ENCODE results near the gene CDK15. TPM values are rescaled to one million over a fixed set of nuclear protein-coding genes. Genes with fewer than 3 reads are reported as not detected.
A peak's percentile ranks its signal among the peaks of the same experiment; 100 is the strongest.
"Not testable (repeated sequence)": the region's sequence is repeated elsewhere in the genome, so short reads cannot be mapped to it uniquely, and the experiment has no call there.

The CDK15 gene
- polyA plus RNA-seq (2013, experiment 1 of 2): 0.04 TPM
- 0.07 TPM for polyA plus RNA-seq (2013, experiment 2 of 2)

DNA sequence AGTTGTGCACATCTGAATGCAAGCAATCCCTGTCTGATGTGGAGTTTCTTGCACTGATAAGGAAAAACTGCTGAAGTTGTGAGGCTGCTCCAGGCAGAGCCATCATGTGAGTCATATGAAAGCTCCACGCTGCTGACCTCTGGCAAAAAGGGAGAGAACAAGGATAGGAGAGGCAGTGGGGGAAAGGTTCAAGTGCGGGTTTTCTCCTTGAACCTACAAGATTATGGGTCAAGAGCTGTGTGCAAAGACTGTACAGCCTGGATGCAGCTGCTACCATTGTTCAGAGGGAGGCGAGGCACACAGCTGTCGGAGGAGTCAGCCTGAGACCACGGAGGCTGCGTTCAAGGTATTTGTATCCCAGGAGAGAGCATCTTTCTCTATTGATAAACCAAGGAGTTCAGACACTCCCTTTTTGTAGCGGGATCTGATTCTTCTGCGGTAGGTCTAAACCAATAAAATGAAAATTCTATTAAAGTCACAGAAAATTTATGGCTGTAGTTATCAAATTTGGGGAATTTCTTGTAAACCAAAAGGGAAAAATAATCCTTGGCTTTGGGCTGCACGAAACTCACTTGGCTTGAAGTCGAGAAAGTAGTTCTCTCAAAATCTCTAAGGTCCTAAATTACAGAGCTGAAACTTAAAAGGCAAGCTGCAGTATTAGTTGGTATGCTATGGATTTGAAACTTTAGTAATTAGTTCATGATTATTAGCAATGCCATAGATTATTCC is at the start of gene CDK15:
Gene CDK15, plus strand, starts transcription at position 96 of the 729 bp plus-strand sequence. Its CDS starts 128 bp downstream, at position 224.
- no peak within 1 kb of the TSS for H3K27ac ChIP-seq (ENCODE audit: low read depth, low read length)
- no peak within 1 kb of the TSS for H3K56ac ChIP-seq (ENCODE audit: low read length)
- no peak within 1 kb of the TSS for H3K4me3 ChIP-seq (ENCODE audit: low read length)
- no peak within 1 kb of the TSS for H3K23ac ChIP-seq (ENCODE audit: low read length)
- H2BK5ac ChIP-seq (ENCODE audit: low read length): no peak within 1 kb of the TSS
- H3K4ac ChIP-seq (ENCODE audit: low read depth, low read length): no peak within 1 kb of the TSS
- no peak within 1 kb of the TSS for H2BK15ac ChIP-seq (replicated peaks; ENCODE audit: low read depth)
- H3K79me2 ChIP-seq (ENCODE audit: control insufficient read depth, insufficient read depth, low read length): no peaks in the 10 kb centered on the region
- H3K4me2 ChIP-seq (ENCODE audit: low read length): no peak within 1 kb of the TSS
- no CpG with 5 or more reads among the region's 10 CpGs for WGBS (ENCODE audit: extremely low coverage, insufficient coverage, low lambda C conversion rate)
- peak; percentile 16 for DNase-seq
- H3K4me1 ChIP-seq (ENCODE audit: control insufficient read depth, low read depth, low read length): peaks cover 2% of the 10 kb centered on the region
- H2BK120ac ChIP-seq (ENCODE audit: low read depth, low read length): no peak within 1 kb of the TSS
- H3K27me3 ChIP-seq (ENCODE audit: insufficient read depth, low read length, poor library complexity): no peaks in the 10 kb centered on the region
- H4K8ac ChIP-seq (ENCODE audit: low read depth, low read length): no peak within 1 kb of the TSS
- peak within 1 kb of the TSS; percentile 31 for H3K18ac ChIP-seq (ENCODE audit: low read length)
- no peaks in the 10 kb centered on the region for H3K79me1 ChIP-seq (ENCODE audit: low read length)
- H4K5ac ChIP-seq (ENCODE audit: low read length): no peak within 1 kb of the TSS
- no peak within 1 kb of the TSS for H2AK5ac ChIP-seq (ENCODE audit: low read length)
- H3K36me3 ChIP-seq (ENCODE audit: control insufficient read depth, insufficient read depth, low read length): no peaks in the 10 kb centered on the region
- no peak within 1 kb of the TSS for H3K9ac ChIP-seq (ENCODE audit: low read length)

DNA sequence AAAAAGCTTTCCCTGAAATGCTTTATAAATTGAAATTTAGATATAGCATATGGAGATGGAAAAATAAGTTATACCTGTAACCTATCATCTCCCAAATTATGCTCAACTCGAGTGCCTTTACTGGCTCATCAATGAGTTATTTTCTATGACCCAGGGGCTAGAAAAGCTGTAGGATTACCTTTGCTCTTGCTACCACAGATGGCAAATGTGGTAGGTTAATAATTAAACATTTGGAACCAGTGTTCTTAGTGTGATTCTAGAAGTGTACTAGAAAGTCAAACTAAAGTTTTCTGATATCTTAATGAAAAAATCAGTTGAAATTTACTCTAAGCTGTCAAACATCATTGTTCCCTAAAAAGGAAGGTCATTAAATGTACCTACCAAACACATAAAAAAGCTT is 48.1 kb upstream of the CDK15 start:
- Histone ChIP-seq H3K36me3 (ENCODE audit: control insufficient read depth, insufficient read depth, low read length) (peaks cover 6% of the 10 kb centered on the region), H2BK120ac (ENCODE audit: low read depth, low read length) (no peak overlapping the region), H2AK5ac (ENCODE audit: low read length) (no peak overlapping the region), H3K23ac (ENCODE audit: low read length) (no peak overlapping the region), H3K4me3 (ENCODE audit: low read length) (no peak overlapping the region), H3K27me3 (ENCODE audit: insufficient read depth, low read length, poor library complexity) (no peaks in the 10 kb centered on the region), H3K4me2 (ENCODE audit: low read length) (no peak overlapping the region), H3K9ac (ENCODE audit: low read length) (no peak overlapping the region), H3K79me2 (ENCODE audit: control insufficient read depth, insufficient read depth, low read length) (no peaks in the 10 kb centered on the region), H3K56ac (ENCODE audit: low read length) (no peak overlapping the region), H4K5ac (ENCODE audit: low read length) (no peak overlapping the region), H2BK5ac (ENCODE audit: low read length) (no peak overlapping the region), H3K18ac (ENCODE audit: low read length) (no peak overlapping the region), H3K4ac (ENCODE audit: low read depth, low read length) (no peak overlapping the region), H3K79me1 (ENCODE audit: low read length) (no peaks in the 10 kb centered on the region), H4K8ac (ENCODE audit: low read depth, low read length) (no peak overlapping the region), H3K27ac (ENCODE audit: low read depth, low read length) (no peak overlapping the region), H2BK15ac (replicated peaks; ENCODE audit: low read depth) (no peak overlapping the region), H3K4me1 (ENCODE audit: control insufficient read depth, low read depth, low read length) (no peaks in the 10 kb centered on the region)
- no peak for DNase-seq
- no CpG with 5 or more reads among the region's 1 CpG for WGBS (ENCODE audit: extremely low coverage, insufficient coverage, low lambda C conversion rate)

DNA sequence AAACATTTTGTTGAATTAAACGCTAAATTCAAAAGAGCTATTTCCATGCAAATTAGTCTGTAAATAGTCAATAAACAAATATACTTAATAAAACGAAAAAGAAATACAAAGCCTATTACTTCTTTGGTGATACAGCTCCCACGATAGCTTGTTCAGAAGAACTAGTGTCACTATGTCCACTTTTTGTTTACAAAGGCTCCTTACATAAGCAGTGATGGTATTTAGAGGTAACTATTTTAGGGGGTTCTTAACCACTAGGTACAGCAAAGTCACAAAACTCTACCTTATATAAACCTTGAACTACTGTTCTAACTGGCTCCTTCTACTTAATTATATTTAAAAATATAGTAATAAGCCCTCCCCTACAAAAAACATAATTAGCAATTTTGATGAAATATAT is 47.5 kb upstream of the CDK15 start:
- Histone ChIP-seq H2BK15ac (replicated peaks; ENCODE audit: low read depth) (no peak overlapping the region), H3K56ac (ENCODE audit: low read length) (no peak overlapping the region), H2BK5ac (ENCODE audit: low read length) (no peak overlapping the region), H2BK120ac (ENCODE audit: low read depth, low read length) (no peak overlapping the region), H3K36me3 (ENCODE audit: control insufficient read depth, insufficient read depth, low read length) (peaks cover 6% of the 10 kb centered on the region), H4K8ac (ENCODE audit: low read depth, low read length) (no peak overlapping the region), H3K4me2 (ENCODE audit: low read length) (no peak overlapping the region), H3K4me3 (ENCODE audit: low read length) (no peak overlapping the region), H3K27me3 (ENCODE audit: insufficient read depth, low read length, poor library complexity) (no peaks in the 10 kb centered on the region), H2AK5ac (ENCODE audit: low read length) (no peak overlapping the region), H3K23ac (ENCODE audit: low read length) (no peak overlapping the region), H3K79me1 (ENCODE audit: low read length) (no peaks in the 10 kb centered on the region), H3K9ac (ENCODE audit: low read length) (no peak overlapping the region), H3K27ac (ENCODE audit: low read depth, low read length) (no peak overlapping the region), H4K5ac (ENCODE audit: low read length) (no peak overlapping the region), H3K18ac (ENCODE audit: low read length) (no peak overlapping the region), H3K4me1 (ENCODE audit: control insufficient read depth, low read depth, low read length) (no peaks in the 10 kb centered on the region), H3K79me2 (ENCODE audit: control insufficient read depth, insufficient read depth, low read length) (no peaks in the 10 kb centered on the region), H3K4ac (ENCODE audit: low read depth, low read length) (no peak overlapping the region)
- no CpG with 5 or more reads among the region's 3 CpGs for WGBS (ENCODE audit: extremely low coverage, insufficient coverage, low lambda C conversion rate)
- DNase-seq: no peak

DNA sequence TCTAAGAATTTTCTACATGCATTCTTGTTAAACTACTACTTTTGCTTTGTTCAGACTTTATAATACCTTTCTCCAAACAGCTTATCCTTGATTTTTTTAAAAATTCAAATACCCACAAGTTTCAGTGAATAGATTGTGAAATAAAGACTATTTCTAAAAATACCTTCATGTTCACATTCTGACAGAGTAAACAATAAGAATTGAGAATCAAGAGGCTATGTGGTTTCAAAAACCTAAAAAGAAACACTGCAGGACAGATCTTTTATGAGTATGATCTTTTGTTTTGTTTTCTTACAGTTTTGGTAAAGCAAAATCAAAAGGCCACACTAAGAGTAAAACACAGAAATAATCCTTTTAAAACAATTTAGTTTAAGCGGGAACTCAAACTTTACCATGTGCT is 46.8 kb upstream of the CDK15 start:
- H3K4ac ChIP-seq (ENCODE audit: low read depth, low read length): no peak overlapping the region
- H3K9ac ChIP-seq (ENCODE audit: low read length): no peak overlapping the region
- H3K56ac ChIP-seq (ENCODE audit: low read length): no peak overlapping the region
- WGBS (ENCODE audit: extremely low coverage, insufficient coverage, low lambda C conversion rate): no CpG with 5 or more reads among the region's 1 CpG
- H2AK5ac ChIP-seq (ENCODE audit: low read length): no peak overlapping the region
- no peaks in the 10 kb centered on the region for H3K4me1 ChIP-seq (ENCODE audit: control insufficient read depth, low read depth, low read length)
- no peak overlapping the region for H4K8ac ChIP-seq (ENCODE audit: low read depth, low read length)
- no peak overlapping the region for H3K18ac ChIP-seq (ENCODE audit: low read length)
- H3K27ac ChIP-seq (ENCODE audit: low read depth, low read length): no peak overlapping the region
- no peaks in the 10 kb centered on the region for H3K27me3 ChIP-seq (ENCODE audit: insufficient read depth, low read length, poor library complexity)
- no peaks in the 10 kb centered on the region for H3K79me1 ChIP-seq (ENCODE audit: low read length)
- peaks cover 6% of the 10 kb centered on the region for H3K36me3 ChIP-seq (ENCODE audit: control insufficient read depth, insufficient read depth, low read length)
- no peak overlapping the region for H2BK120ac ChIP-seq (ENCODE audit: low read depth, low read length)
- H2BK15ac ChIP-seq (replicated peaks; ENCODE audit: low read depth): no peak overlapping the region
- no peak overlapping the region for H3K23ac ChIP-seq (ENCODE audit: low read length)
- H3K4me3 ChIP-seq (ENCODE audit: low read length): no peak overlapping the region
- H3K79me2 ChIP-seq (ENCODE audit: control insufficient read depth, insufficient read depth, low read length): no peaks in the 10 kb centered on the region
- no peak overlapping the region for H3K4me2 ChIP-seq (ENCODE audit: low read length)
- H4K5ac ChIP-seq (ENCODE audit: low read length): no peak overlapping the region
- DNase-seq: no peak
- no peak overlapping the region for H2BK5ac ChIP-seq (ENCODE audit: low read length)

DNA sequence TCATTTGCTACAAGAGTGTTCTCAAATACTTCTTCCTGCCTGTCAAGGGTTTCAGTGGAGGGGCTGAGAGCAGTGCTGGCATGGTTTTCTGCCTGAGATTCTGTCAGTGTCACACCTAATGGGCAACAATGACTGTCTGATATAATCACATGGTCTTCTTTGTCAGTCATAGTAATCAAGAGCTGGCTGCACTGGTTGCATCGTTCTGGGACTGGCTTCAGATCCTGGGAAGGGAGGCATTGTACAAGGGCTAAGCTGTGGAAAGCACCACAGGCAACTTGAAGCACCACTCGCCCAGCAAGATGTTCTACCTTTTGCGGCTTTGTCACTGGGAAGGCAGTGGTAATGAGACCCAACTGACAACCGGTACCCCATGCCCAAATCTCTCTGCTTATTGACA is 45.2 kb upstream of the CDK15 start:
- no peak overlapping the region for H3K18ac ChIP-seq (ENCODE audit: low read length)
- H3K23ac ChIP-seq (ENCODE audit: low read length): no peak overlapping the region
- no peaks in the 10 kb centered on the region for H3K4me1 ChIP-seq (ENCODE audit: control insufficient read depth, low read depth, low read length)
- H2BK5ac ChIP-seq (ENCODE audit: low read length): no peak overlapping the region
- peaks cover 6% of the 10 kb centered on the region for H3K36me3 ChIP-seq (ENCODE audit: control insufficient read depth, insufficient read depth, low read length)
- no CpG with 5 or more reads among the region's 4 CpGs for WGBS (ENCODE audit: extremely low coverage, insufficient coverage, low lambda C conversion rate)
- DNase-seq: no peak
- H3K4ac ChIP-seq (ENCODE audit: low read depth, low read length): no peak overlapping the region
- H3K79me2 ChIP-seq (ENCODE audit: control insufficient read depth, insufficient read depth, low read length): no peaks in the 10 kb centered on the region
- no peak overlapping the region for H3K4me2 ChIP-seq (ENCODE audit: low read length)
- H3K27ac ChIP-seq (ENCODE audit: low read depth, low read length): no peak overlapping the region
- H2BK15ac ChIP-seq (replicated peaks; ENCODE audit: low read depth): no peak overlapping the region
- H3K4me3 ChIP-seq (ENCODE audit: low read length): no peak overlapping the region
- H4K8ac ChIP-seq (ENCODE audit: low read depth, low read length): no peak overlapping the region
- H3K9ac ChIP-seq (ENCODE audit: low read length): no peak overlapping the region
- no peaks in the 10 kb centered on the region for H3K79me1 ChIP-seq (ENCODE audit: low read length)
- H3K56ac ChIP-seq (ENCODE audit: low read length): no peak overlapping the region
- H4K5ac ChIP-seq (ENCODE audit: low read length): no peak overlapping the region
- no peak overlapping the region for H2AK5ac ChIP-seq (ENCODE audit: low read length)
- no peak overlapping the region for H2BK120ac ChIP-seq (ENCODE audit: low read depth, low read length)
- H3K27me3 ChIP-seq (ENCODE audit: insufficient read depth, low read length, poor library complexity): no peaks in the 10 kb centered on the region

DNA sequence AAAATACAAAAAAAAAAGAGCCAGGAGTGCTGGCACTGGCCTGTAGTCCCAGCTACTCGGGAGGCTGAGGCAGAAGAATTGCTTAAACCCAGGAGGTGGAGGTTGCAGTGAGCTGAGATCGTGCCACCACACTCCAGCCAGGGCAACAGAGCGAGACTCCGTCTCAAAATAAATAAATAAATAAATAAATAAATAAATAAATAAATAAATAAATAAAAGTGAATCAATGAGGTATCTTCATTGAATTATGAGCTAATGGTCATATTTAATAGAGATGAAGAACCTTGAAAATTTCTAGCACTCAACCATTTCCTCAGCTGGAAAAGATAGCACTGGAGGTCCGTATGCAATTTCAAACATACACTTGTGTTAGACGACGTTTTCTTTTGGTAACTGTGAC is 41.9 kb upstream of the CDK15 start:
- H3K4me2 ChIP-seq (ENCODE audit: low read length); H3K4ac ChIP-seq (ENCODE audit: low read depth, low read length); H3K27ac ChIP-seq (ENCODE audit: low read depth, low read length); H4K5ac ChIP-seq (ENCODE audit: low read length); H2AK5ac ChIP-seq (ENCODE audit: low read length); H2BK5ac ChIP-seq (ENCODE audit: low read length); DNase-seq; H3K27me3 ChIP-seq (ENCODE audit: insufficient read depth, low read length, poor library complexity); H2BK15ac ChIP-seq (replicated peaks; ENCODE audit: low read depth); H3K36me3 ChIP-seq (ENCODE audit: control insufficient read depth, insufficient read depth, low read length); H3K4me3 ChIP-seq (ENCODE audit: low read length); H3K23ac ChIP-seq (ENCODE audit: low read length); H3K79me1 ChIP-seq (ENCODE audit: low read length); H3K9ac ChIP-seq (ENCODE audit: low read length); H2BK120ac ChIP-seq (ENCODE audit: low read depth, low read length); H3K4me1 ChIP-seq (ENCODE audit: control insufficient read depth, low read depth, low read length); H4K8ac ChIP-seq (ENCODE audit: low read depth, low read length); H3K18ac ChIP-seq (ENCODE audit: low read length); H3K79me2 ChIP-seq (ENCODE audit: control insufficient read depth, insufficient read depth, low read length); H3K56ac ChIP-seq (ENCODE audit: low read length): not testable (repeated sequence)
- no CpG with 5 or more reads among the region's 7 CpGs for WGBS (ENCODE audit: extremely low coverage, insufficient coverage, low lambda C conversion rate)
